Midbrain (tissue), 1 donor: ENCODE data around the gene PSD4.
A peak's percentile ranks its signal among the peaks of the same experiment; 100 is the strongest.

Experiments
- DNase-seq: peaks from one replicate; lab custom pipeline; 2025; lab: John Stamatoyannopoulos, UW

PSD4 gene

DNA sequence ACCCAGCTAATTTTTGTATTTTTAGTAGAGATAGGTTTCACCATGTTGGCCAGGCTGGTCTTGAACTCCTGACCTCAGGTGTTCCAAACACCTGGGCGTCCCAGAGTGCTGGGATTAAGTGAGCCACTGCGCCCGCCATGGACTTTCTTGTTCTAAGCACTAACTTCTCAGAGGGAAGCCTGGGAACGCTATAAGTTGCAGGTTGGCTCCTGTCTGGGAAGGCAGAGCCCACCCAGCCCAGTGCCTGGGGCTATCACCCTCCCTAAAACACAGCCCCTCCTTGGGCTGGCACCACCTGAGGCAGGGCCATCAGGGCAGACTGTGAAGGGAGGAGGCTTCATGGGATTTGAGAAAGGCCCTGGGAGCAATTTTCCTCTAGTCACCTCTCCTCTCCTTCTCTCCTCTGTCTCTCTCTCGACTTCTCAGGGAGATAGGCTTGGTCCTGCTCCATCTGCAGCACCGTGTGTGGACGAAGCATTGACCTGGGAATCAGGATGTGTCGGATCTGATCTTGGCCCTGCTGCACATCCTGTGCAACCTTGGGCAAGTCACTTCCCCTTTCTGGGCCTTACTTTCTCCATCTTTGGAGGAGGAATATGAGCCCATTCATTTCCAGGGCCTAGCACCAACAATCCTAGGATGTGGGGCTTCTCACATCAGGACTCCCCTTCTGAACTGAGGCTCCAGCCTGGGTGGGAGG lies 10.9 kb downstream of the PSD4 start:
- no peak for DNase-seq

DNA sequence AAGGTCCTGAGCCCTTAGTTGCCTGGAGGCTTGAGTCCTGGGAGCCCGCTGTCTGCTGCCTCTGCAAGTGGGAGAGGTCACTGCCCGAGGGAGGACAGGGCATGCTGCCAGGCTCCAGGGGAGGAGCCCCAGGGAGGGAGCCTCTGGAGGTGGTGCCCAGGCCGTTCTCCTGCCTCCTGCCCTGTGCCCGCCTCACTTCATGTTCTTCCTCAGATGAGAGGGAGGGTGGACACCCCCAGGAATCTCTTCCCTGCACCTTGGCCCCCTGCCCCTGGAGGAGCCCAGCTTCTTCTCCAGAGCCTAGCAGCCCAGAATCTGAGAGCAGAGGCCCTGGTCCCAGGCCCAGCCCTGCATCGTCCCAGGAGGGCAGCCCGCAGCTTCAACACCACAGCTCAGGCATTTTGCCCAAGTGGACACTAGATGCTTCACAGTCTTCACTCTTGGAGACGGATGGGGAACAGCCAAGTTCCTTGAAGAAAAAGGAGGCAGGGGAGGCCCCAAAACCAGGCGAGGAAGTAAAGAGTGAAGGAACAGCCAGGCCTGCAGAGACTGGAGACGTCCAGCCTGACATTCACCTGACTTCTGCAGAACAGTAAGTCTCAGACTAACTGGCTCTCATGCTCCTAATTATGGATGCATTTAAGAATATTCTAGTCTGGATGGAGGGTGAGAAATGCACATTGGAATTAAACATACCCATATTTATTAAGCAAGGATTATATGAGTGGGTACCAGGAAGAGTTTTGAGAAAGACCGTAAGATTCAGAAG lies 12.1 kb downstream of the PSD4 start:
- DNase-seq: peak; percentile 32

GRCh38 chr2:113186433-113186796 lies 12.6 kb downstream of the PSD4 start:
- DNase-seq: no peak

GRCh38 chr2:113187771-113188170 lies 14.0 kb downstream of the PSD4 start:
- DNase-seq: no peak

GRCh38 chr2:113190871-113191270 lies 17.1 kb downstream of the PSD4 start:
- DNase-seq: no peak

DNA sequence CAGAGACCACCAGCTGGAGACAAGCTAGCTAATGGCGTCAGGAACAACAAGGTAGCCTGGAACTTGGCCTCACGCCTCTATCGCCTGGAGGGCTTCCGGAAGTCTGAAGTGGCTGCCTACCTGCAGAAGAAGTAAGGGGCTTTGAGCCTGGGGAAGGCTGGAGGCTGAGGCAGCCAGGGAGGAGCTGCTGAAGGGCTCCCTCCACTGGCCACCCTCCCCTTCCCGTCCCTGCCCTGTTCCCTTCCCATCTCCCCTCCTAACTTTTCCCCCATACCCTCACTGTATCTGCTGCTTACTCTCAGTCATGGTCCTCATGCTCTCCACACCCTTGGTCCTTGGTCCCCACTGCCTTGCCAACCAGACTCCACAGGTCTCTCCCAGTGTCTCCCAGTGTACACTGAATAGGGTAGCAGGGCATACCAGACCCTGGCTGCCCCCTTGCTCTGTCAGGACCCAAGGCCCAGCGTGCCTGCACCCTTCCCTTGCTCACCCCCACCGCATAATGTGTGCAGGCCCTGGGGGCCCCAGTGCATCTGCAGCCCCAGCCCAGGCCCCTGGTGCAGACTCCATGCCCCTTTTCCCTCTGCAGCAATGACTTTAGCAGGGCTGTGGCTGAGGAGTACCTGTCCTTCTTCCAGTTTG lies 18.8 kb downstream of the PSD4 start:
- DNase-seq: no peak

DNA sequence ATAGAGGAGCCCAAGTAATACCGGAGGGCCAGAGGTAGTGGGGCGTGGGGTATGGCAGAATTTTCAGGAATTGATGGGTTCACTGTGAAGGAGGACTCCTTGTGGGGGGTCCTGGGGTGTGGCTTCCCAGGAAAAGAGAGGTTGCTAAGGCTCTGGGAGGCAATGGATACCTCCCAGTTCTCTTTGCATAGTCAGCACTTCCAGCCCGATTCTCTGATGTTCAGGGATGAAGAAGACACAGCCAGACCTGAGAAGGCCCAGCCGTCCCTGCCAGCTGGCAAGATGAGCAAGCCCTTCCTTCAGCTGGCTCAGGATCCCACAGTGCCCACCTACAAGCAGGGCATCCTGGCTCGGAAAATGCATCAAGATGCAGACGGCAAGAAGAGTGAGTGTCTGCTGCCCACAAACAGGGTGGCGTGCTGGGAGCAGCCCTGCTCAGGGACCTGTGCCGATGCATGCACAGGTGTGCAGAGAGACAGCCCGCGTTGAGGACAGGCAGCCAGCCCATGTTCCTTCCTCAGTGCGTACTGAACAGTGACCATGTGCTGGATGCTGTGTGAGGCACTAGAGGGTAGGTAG lies 22.2 kb downstream of the PSD4 start:
- DNase-seq: no peak

- no peak for DNase-seq
These were observed 23.1 kb downstream of the PSD4 start for GRCh38 chr2:113196839-113197238.

GRCh38 chr2:113197347-113198047 lies 23.7 kb downstream of the PSD4 start:
- DNase-seq: no peak

DNA sequence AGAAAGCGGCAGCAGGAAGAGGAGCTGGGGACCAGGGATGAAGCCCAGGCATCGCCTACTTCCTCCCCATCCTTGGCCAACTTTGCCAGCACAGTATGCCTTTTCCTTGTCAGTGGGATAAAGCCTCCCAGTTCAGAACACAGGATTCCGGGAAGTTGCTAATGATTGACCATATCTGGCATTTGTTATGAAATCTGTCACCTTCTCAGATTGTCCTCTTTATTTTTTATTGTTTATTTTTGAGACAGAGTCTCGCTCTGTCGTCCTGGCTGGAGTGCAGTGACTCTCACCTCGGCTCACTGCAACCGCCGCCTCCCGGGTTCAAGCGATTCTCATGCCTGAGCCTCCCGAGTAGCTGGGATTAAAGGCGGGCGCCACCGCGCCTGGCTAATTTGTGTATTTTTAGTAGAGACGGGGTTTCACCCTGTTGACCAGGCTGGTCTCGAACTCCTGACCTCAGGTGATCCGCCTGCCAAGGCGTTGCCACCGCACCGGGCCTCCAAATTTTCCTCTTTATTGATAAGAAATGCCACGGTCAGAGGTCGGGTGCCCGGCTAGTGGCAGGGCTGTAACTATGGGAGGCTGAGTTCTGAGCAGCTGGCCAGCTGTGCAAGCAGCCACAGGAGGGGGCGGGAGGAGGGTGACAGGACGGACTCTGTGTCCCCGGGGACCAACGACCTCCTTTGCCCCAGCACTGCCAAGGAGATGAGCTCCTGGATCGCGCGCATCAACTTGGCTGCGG lies 24.4 kb downstream of the PSD4 start:
- no peak for DNase-seq

DNA sequence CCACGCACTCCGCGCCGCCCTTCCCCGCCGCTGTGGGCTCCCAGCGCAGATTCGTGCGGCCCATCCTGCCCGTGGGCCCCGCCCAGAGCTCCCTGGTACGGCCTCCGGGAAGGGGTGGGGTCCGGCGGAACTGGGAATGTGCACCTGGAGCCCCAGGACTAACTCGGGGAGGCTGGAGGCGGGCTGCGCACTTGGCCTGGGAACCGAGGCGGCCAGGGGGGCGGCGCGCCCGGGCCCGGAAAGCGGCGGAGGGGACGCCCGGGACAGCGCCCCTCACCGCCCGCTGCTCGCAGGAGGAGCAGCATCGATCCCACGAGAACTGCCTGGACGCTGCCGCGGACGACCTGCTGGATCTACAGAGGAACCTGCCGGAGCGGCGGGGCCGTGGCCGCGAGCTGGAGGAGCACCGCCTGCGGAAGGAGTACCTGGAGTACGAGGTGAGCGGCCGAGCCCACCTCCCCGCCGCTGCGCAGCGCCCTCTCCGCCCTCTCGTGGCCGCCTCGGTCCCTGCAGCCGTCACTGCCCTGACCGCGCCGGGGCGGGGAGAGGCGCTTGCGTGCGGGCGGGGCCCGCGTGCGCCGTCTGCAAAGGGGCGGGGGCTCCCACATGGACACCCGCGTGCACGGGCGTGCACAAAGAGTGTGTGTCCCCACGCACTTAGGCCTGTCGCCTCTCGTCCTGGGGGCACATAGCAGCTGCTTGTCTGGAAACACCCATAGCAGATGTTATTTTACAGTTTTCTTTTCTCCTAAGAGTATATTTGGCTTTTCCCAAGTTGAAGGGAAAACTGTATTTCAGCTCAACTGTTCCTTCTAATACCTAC lies 25.2 kb downstream of the PSD4 start:
- peak; percentile 84 for DNase-seq

GRCh38 chr2:113200236-113200635 lies 26.5 kb downstream of the PSD4 start:
- DNase-seq: no peak

GRCh38 chr2:113200736-113201490 lies 27.1 kb downstream of the PSD4 start:
- no peak for DNase-seq

DNA sequence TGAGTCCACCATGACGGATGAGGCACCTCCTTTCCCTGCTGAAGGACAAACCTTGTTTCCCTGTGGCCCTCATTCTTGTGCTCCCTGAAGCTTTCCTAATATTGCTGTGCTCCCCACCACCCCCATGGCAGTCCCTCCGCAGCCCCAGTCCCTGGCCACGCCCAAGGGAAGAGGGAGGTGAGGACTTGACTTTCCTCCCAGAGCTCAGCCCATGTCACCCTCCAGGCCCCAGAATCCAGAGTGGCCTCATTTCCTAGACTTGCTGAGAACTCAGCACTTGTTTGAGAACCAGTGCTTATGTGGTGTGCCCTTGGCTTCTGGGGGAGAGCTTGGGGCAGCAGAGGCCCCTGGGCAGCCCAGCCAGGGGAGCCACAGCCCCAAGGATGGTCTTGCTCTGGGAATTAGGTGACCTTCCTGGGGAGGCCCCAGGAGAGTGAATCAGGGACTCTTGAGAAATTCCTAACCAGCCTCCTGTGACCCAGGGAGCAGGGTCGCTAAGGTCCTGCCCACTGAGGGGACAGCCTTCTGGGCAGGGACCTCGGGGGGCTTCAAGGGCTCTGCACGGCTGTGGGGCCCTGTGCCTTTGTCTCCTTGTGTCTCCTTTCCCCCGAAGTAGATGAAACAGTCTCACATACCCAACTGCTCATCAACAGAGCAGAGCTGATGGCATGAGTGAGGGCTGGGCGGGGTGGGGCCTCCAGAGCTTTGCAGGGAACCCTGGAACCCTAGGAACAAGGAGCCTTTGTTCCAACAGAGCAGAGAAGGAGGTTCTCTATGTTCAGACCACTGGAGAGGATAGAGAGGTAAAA lies 27.9 kb downstream of the PSD4 start:
- DNase-seq: no peak

DNA sequence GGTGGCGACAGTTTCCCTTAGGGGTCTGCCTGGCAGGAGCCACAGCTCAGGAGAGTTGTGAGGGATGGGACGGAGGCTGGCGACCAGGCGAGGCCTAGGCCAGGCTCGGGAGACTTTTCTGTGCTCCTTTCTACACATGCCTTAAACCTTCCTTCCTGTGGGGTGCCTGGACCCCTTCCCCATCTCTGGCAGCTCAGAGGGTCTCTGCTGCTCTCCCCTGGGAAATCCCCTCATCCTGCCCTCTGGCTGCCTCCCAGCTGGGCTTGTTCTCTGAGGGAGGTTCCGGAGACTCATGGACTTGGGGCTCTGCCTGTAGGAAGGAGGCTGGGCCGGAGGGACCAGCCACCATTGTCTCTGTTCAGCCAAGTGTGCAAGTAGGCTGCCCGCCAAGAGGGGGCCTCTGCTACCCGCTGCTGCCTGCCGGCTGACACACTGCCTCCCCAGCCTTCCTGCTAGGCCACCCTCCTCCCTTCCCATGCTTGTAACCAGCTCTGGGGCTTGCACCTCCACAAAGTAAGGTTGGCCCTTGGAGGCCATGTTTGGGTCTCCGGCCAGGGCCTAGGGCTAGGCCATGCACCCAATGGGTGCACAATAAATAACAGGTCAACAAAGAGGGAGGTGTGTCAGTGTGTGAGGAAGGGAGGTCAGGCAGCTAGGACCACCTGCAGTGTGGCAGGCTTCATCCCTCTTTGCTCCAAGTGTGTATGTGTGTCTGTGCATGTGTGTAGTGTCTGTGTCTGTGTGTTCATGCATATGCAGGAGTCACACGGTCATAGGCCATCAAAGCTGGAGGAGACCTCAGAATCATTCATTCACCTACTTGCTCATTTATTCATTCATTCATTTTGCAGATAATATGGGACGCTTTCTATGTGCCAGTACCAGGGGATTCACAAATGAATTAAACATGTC lies 28.8 kb downstream of the PSD4 start:
- DNase-seq: peak; percentile 9

- no peak for DNase-seq
These were observed 29.4 kb downstream of the PSD4 start for GRCh38 chr2:113203217-113203530.

DNA sequence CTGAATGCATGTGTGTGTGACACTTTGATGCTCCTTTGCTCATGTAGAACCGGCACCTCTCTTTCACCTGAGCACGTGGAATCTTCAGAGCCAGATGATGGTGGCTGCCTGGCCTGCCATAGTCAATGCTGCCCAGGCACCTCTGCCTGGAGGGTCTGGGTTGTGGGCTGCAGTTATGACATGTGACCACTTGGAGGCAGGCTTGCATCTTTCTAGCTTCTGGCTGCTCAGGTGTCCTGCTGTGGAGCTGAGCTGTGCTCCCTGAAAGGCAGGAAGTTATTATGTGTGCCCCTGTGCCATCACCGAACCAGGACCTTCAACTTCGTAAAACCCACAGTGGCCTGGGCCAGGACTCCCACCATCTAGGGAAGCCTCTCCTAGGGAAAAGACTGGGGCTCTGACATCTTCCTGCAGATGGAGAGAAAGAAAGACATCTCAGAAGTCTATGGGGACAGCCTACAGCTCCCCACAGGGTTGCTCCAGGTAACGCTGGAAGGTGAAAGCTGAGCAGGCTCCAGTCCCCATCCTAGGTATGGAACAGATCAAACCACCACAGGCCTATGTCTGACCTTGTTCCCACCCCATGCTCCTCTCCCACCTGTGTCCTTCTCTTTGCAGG lies 30.2 kb downstream of the PSD4 start:
- peak; percentile 63 for DNase-seq

DNA sequence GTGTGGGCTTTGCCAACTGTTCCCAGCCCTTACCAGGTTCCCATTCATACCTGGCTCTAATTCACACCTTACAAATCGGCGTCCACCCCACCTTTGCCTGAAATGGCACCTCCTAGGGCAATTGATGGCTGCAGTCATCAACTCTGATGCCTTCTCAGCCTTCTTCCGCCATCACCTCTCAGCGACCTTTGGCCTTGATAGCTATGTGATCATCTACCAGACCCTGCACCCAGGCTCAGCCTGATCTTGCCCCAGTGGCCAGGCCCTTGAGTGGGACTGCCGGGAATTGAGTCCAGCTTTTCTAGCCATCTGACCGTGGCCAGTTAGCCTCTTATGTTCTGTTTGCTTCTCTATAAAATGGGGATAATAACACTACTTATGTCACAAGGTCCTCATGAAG lies 32.5 kb downstream of the PSD4 start:
- DNase-seq: no peak
